ENCODE data around the gene OR52E1.

Gene OR52E1

DNA sequence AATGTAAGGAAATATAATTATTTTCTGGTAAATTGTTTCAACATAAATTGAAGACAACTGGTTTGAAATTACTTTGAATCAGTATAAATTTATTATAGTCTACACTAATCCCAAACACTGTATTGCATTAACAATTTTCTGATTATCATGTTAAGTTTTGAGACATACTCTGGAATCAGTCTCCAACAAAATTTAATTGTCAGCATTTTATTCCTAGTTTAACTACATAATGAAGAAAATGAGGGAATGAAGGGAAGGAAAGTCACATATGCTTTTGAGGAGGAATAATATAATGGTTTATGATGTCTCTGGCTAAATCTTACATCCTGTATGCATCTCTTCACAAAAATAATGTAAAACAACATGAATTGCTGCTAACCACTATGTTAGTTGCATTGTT, 14.2 kb downstream of the OR52E1 start:
- DNase-seq (no peak), ATAC-seq (replicated peaks) (no peak)
- H3K4me1 Mint-ChIP-seq, result no peaks in the 10 kb centered on the region
- H3K4me3 Mint-ChIP-seq, result no peak overlapping the region
- no peaks in the 10 kb centered on the region for H3K36me3 Mint-ChIP-seq
- H3K9me3 Mint-ChIP-seq, result peaks cover 0 to 2% of the 10 kb centered on the region in 2 donors
- no peak overlapping the region for H3K27ac Mint-ChIP-seq
- H3K27me3 Mint-ChIP-seq, result peaks cover 0 to 6% of the 10 kb centered on the region in 2 donors

DNA sequence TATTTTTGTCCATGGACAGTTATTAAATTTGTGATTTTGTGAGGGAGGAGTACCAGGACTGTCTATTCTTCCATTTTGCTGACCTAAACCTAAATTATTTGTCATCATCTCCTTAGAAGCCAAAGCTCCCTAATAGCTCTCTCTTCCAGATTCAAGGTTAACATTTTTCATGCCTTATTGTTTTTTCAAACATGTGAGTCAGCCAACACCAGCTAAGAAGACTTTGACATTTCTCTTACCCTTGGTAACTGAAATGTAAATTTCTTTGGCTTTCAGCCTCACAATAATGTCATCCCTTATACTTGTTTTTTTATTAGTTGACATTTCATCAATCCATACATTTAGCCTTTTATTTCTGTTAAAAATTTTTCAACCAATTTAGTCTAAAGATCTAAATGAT, 19.2 kb downstream of the OR52E1 start:
- no peak overlapping the region for H3K27ac Mint-ChIP-seq
- no peak for DNase-seq
- no peak for ATAC-seq (replicated peaks)

DNA sequence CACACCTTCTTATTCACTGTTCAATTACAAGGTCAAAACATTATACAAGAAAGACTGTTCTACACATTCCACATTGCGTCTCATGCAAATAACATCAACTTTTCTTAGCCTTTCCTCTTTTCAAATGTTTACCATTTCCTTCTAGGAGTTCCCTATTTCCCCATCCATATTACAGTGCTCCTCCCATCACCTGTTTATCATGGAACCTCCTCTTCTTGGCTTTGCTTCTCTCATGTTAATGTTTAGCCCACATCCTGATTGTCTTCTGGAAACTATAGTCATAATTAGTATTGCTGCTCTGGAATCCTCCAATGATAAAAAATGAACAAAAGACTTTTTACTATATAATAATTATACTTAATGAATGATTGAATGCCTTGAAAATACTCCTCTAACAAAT, 21.3 kb downstream of the OR52E1 start:
- no peaks in the 10 kb centered on the region for H3K4me1 Mint-ChIP-seq
- peaks cover 2 to 4% of the 10 kb centered on the region in 2 donors for H3K9me3 Mint-ChIP-seq
- H3K27me3 Mint-ChIP-seq, result peaks cover 4 to 12% of the 10 kb centered on the region in 2 donors
- H3K4me3 Mint-ChIP-seq, result no peak overlapping the region
- no peak overlapping the region for H3K27ac Mint-ChIP-seq
- no peak for ATAC-seq (replicated peaks)
- no peaks in the 10 kb centered on the region for H3K36me3 Mint-ChIP-seq
- no peak for DNase-seq

More for the DNA sequence above, 19.2 kb downstream of the OR52E1 start:
- Mint-ChIP-seq H3K36me3 (no peaks in the 10 kb centered on the region), H3K9me3 (no peaks in the 10 kb centered on the region), H3K27me3 (peaks cover 4 to 12% of the 10 kb centered on the region in 2 donors), H3K4me3 (no peak overlapping the region), H3K4me1 (no peaks in the 10 kb centered on the region)

DNA sequence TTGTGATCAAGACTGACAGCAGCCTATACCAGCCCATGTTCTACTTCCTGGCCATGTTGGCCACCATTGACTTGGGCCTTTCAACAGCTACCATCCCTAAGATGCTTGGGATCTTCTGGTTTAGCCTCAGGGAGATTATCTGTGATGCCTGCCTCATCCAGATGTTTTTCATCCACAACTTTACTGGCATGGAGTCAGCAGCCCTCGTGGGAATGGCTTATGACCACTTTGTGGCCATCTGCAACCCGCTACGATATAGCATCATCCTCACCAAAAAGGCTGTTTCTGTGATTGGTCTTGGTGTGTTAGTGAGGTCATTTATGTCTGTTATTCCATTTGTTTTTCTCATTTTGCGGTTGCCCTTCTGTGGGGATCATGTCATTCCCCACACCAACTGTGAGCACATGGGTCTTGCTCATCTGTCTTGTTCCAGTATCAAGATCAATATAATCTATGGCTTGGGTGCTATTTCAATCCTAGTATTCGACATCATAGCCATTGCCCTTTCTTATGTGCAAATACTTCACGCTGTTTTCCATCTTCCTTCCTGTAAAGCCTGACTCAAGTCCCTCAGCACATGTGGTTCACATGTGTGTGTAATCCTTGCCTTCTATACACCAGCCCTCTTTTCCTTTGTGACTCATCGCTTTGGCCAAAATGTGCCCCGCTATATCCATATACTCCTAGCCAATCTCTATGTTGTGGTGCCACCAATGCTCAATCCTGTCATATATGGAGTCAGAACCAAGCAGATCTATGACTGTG, 23.6 kb downstream of the OR52E1 start:
- Mint-ChIP-seq H3K9me3 (peaks cover 2 to 4% of the 10 kb centered on the region in 2 donors), H3K27me3 (peaks cover 4 to 12% of the 10 kb centered on the region in 2 donors), H3K36me3 (no peaks in the 10 kb centered on the region), H3K4me1 (no peaks in the 10 kb centered on the region), H3K27ac (no peak overlapping the region), H3K4me3 (no peak overlapping the region)
- no peak for ATAC-seq (replicated peaks)
- DNase-seq, result no peak

DNA sequence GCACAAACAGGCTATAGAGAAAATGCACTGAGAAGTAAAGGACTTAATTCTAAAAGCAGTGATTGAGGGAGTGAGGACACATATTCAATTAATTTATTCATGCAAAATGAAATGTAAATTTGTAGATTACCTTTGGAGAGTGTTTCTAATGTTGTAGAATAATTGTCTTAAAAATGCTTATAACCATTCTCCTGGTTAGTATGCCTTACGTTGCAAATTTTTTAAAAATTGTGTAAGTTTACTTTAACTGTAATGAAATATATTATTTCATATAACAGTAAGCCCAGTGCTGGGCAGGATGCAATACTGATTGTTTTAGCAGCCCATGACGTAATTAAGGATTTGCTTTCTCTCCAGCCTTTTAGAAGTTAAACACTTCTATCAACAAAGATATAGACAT, 26.6 kb downstream of the OR52E1 start:
- H3K9me3 Mint-ChIP-seq, result peaks cover 2 to 4% of the 10 kb centered on the region in 2 donors
- H3K27me3 Mint-ChIP-seq, result peaks cover 0 to 6% of the 10 kb centered on the region in 2 donors
- H3K4me3 Mint-ChIP-seq, result no peak overlapping the region
- DNase-seq (no peak), ATAC-seq (replicated peaks) (no peak)
- no peak overlapping the region for H3K27ac Mint-ChIP-seq
- no peaks in the 10 kb centered on the region for H3K4me1 Mint-ChIP-seq
- no peaks in the 10 kb centered on the region for H3K36me3 Mint-ChIP-seq

DNA sequence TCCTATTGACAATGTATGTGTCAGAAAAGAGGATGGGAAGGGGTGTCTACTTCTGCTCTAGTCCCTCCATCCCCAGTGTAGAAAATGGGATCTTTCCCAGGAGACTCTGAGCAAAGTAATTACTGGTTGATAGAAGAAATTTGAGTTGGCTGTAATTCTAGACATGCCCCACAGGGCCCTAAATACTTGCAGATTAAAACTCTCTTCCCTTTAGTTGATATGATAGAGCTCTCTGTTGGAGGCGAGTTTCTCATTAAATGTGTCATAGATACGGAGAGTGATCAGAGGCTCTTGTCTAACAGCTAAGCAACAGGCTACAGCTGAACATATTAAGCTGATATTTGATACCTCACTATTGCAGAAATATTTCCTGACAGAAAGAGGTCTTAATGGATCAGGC, 32.9 kb downstream of the OR52E1 start:
- Mint-ChIP-seq H3K27me3 (peaks cover 6 to 7% of the 10 kb centered on the region in 2 donors), H3K4me1 (no peaks in the 10 kb centered on the region), H3K36me3 (no peaks in the 10 kb centered on the region), H3K9me3 (no peaks in the 10 kb centered on the region), H3K4me3 (no peak overlapping the region), H3K27ac (no peak overlapping the region)
- DNase-seq (no peak), ATAC-seq (replicated peaks) (no peak)

DNA sequence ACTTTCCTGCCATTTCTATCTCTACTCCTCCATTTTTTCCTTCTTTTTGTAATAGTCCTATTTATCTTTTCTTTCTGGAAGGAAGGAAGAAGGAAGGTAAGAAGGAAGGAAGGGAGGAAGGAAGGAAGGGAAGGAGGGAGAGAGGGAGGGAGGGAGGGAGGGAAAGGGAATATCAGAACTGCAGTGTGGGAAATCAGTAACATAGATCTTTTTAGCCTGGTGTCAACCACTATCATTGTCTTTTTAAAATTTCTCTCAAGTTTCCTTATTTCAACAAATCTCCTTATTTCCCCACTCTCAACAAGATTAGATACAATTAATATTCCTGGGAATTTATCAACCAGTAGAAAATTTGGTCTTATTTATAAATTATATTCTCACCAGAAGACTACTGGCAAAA, 33.7 kb downstream of the OR52E1 start:
- DNase-seq, result no peak
- Mint-ChIP-seq H3K36me3 (no peaks in the 10 kb centered on the region), H3K4me1 (no peaks in the 10 kb centered on the region), H3K9me3 (no peaks in the 10 kb centered on the region), H3K27ac (no peak overlapping the region), H3K4me3 (no peak overlapping the region), H3K27me3 (peaks cover 6 to 7% of the 10 kb centered on the region in 2 donors)
- ATAC-seq (replicated peaks), result no peak

DNA sequence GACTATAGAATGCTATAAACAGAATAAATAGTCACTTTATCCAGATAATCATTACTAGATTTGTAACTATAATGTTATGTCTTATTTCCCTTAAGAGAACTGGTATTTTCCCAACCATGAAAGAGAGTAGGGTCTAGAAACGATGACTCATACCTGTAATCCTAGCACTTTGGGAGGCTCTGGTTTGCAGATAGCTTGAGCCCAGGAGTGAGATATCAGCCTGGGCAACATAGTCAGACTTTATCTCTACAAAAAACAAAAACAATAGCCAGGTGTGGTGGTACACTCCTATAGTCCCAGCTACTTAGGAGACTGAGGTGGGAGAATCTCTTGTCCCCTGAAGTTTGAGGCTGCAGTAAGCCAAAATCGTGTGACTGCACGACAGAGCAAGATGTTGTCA, 37.9 kb downstream of the OR52E1 start:
- no peak for DNase-seq

DNA sequence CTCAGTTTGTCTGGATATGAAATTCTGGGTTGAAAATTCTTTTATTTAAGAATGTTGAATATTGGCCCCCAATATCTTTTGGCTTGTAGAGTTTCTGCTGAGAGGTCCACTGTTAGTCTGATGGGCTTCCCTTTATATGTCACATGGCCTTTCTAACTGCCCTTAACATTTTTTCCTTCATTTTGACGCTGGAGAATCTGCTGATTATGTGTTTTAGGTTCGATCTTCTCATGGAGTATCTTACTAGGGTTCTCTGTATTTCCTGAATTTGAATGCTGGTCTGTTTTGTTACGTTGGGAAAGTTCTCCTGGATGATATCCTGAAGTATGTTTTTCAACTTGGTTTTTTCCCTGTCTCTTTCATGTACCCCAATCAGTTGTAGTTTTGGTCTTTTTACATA, 46.0 kb downstream of the OR52E1 start:
- H3K27me3 Mint-ChIP-seq, result peaks cover 9 to 16% of the 10 kb centered on the region in 2 donors
- H3K4me1 Mint-ChIP-seq, result no peaks in the 10 kb centered on the region
- no peak overlapping the region for H3K4me3 Mint-ChIP-seq
- H3K27ac Mint-ChIP-seq, result no peak overlapping the region
- H3K9me3 Mint-ChIP-seq, result peaks cover 3 to 4% of the 10 kb centered on the region in 2 donors
- ATAC-seq (replicated peaks), result no peak
- H3K36me3 Mint-ChIP-seq, result no peaks in the 10 kb centered on the region
- no peak for DNase-seq

More for the DNA sequence above, 37.9 kb downstream of the OR52E1 start:
- H3K9me3 Mint-ChIP-seq, result no peaks in the 10 kb centered on the region
- H3K27ac Mint-ChIP-seq, result no peak overlapping the region
- H3K4me1 Mint-ChIP-seq, result no peaks in the 10 kb centered on the region
- no peak overlapping the region for H3K4me3 Mint-ChIP-seq
- no peaks in the 10 kb centered on the region for H3K36me3 Mint-ChIP-seq
- H3K27me3 Mint-ChIP-seq, result peaks cover 5 to 6% of the 10 kb centered on the region in 2 donors
- no peak for ATAC-seq (replicated peaks)

DNA sequence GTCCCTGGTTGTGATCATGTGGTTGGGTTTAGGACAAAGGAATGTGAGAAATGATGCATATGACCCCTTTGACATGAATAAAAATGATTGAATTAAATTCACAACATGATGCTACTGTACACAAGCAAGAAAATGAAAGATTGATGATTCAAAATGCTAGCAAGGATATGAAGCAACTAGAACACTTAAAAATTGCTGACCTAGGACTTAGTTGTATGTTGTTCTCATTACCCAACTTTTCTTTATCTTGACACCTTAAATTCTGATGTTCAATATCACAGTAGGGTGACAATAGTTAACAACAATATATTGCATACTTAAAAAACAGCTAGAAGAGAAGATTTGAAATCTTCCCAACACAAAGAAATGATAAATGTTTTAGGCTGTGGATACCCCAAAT, 48.2 kb downstream of the OR52E1 start:
- peaks cover 3 to 4% of the 10 kb centered on the region in 2 donors for H3K9me3 Mint-ChIP-seq
- no peaks in the 10 kb centered on the region for H3K36me3 Mint-ChIP-seq
- DNase-seq, result no peak
- H3K4me3 Mint-ChIP-seq, result no peak overlapping the region
- no peak for ATAC-seq (replicated peaks)
- H3K27ac Mint-ChIP-seq, result no peak overlapping the region
- H3K27me3 Mint-ChIP-seq, result peaks cover 9 to 16% of the 10 kb centered on the region in 2 donors
- H3K4me1 Mint-ChIP-seq, result no peaks in the 10 kb centered on the region

DNA sequence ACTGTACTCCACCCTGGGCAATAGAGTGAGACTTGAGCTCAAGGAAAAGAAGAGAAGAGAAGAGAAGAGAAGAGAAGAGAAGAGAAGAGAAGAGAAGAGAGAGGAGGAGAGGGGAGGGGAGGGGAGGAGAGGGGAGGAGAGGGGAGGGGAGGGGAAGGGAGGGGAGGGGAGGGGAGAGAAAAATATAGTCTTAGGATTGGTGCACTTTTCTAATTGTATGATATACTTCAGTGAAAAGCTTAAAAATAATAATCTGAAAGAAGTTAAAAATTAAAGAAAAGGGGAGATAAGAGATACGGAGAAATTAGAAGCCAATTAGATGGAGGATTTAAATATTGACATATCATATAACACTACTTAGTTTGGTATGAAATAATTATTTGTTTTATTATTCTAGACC, 49.5 kb downstream of the OR52E1 start:
- no peak for DNase-seq
- Mint-ChIP-seq H3K27ac (no peak overlapping the region), H3K4me1 (peaks cover 0 to 1% of the 10 kb centered on the region in 2 donors), H3K27me3 (peaks cover 22 to 23% of the 10 kb centered on the region in 2 donors), H3K9me3 (peaks cover 3 to 4% of the 10 kb centered on the region in 2 donors), H3K4me3 (no peak overlapping the region), H3K36me3 (no peaks in the 10 kb centered on the region)
- ATAC-seq (replicated peaks), result no peak
